Small intestine (tissue), 16 donors: ENCODE results near the gene MMD2. TPM values are rescaled to one million over a fixed set of nuclear protein-coding genes. Genes with fewer than 3 reads are reported as not detected.
A peak's percentile ranks its signal among the peaks of the same experiment; 100 is the strongest.

ENCODE experiments used
- DNase-seq, 2 donors: peaks; one replicate each; pipeline versions ENCODE4 v3.0.0 to v3.0.0-alpha.2; 2013
- FAIRE-seq: peaks from 2 replicates; lab custom pipeline; 2012; peaks lifted over from hg19 to GRCh38; lab: Jason Lieb, UNC
- H3K27ac ChIP-seq, 3 donors: one replicate each; pipeline ENCODE4 v1.5.1; 2013; ENCODE audit warnings: low read length in 2 of 3, mild to moderate bottlenecking in 2 of 3, control low read depth in 1 of 3, inconsistent platforms in 1 of 3, low read depth in 1 of 3, moderate library complexity in 1 of 3
- H3K27me3 ChIP-seq, 3 donors: one replicate each; pipeline ENCODE4 v1.6.1; 2013; ENCODE audit warnings: low read length in 3 of 3, inconsistent platforms in 1 of 3; ENCODE audit not compliant: control insufficient read depth in 3 of 3, insufficient read depth in 3 of 3
- H3K36me3 ChIP-seq, 3 donors: one replicate each; pipeline ENCODE4 v1.6.1; 2013; ENCODE audit warnings: low read length in 3 of 3, inconsistent platforms in 1 of 3, low read depth in 1 of 3, mild to moderate bottlenecking in 1 of 3, moderate library complexity in 1 of 3; ENCODE audit not compliant: control insufficient read depth in 3 of 3, insufficient read depth in 2 of 3
- H3K4me1 ChIP-seq, 3 donors: one replicate each; pipeline ENCODE4 v1.6.1; 2013; ENCODE audit warnings: low read length in 2 of 3, inconsistent platforms in 1 of 3, low read depth in 1 of 3, mild to moderate bottlenecking in 1 of 3, moderate library complexity in 1 of 3; ENCODE audit not compliant: control insufficient read depth in 3 of 3, insufficient read depth in 2 of 3
- H3K4me3 ChIP-seq, 3 donors: one replicate each; pipeline ENCODE4 v1.5.1; 2013; ENCODE audit warnings: low read length in 3 of 3, control low read depth in 1 of 3, inconsistent platforms in 1 of 3, low read depth in 1 of 3, mild to moderate bottlenecking in 1 of 3, moderate library complexity in 1 of 3
- H3K9me3 ChIP-seq, 2 donors: one replicate each; pipeline ENCODE4 v1.6.1; 2013; ENCODE audit warnings: low read depth in 1 of 2, low read length in 1 of 2; ENCODE audit not compliant: control insufficient read depth in 2 of 2, insufficient read depth in 1 of 2
- WGBS, 3 donors: extraction: QIAGEN DNeasy Blood & Tissue Kit; methylation state at CpG; one replicate each; pipeline ENCODE4 v1.1.7; 2013; 5-methylcytosine and 5-hydroxymethylcytosine counted together
- long read RNA-seq, 10 donors: transcript quantifications; one replicate each; lab custom pipeline, GENCODE V29; 2026
- polyA plus RNA-seq, 4 donors: library from polyadenylated mRNA; stranded (reverse) in 3 of 4; unstranded in 1 of 4; fragments of 200-250 nt in 3 of 4; fragments of 120-200 nt in 1 of 4; gene quantifications; one replicate each; pipeline versions ENCODE4 v1.2.1 to v1.2.3, GENCODE V29; 2013
- donor health status: healthy with polysubstance abuse.
- donor health status: control.
- donor health status: control.
- donor health status: Bipolar disorder and iron deficiency.
- donor health status: healthy.

The MMD2 gene
- polyA plus RNA-seq, result under 1 TPM in 1 of 4 donors, not detected in 3; 0.12 TPM
- long read RNA-seq, donor 1, result 0 reads
- long read RNA-seq, donor 2, result 0 reads
- long read RNA-seq, donor 3, result 0 reads
- long read RNA-seq, donor 4, result 0 reads
- long read RNA-seq, donor 5, result 0 reads
- long read RNA-seq, donor 6, result 0 reads
- long read RNA-seq, donor 7, result 0 reads
- long read RNA-seq, donor 8, result 0 reads
- long read RNA-seq, donor 9, result 0 reads
- long read RNA-seq, donor 10, partial matches to known transcripts, result 0 of 1 reads
- long read RNA-seq, donor 10, other reads (novel, unspliced or antisense), result 0 of 1 reads

GRCh38 chr7:4958477-4959301, at the start of gene MMD2:
Gene MMD2, minus strand, starts transcription at chr7:4959187. Its CDS starts 170 bp downstream, at chr7:4959017.
- Histone ChIP-seq H3K27ac (no peak within 1 kb of the TSS), H3K36me3 (no peaks in the 10 kb centered on the region), H3K9me3 (no peaks in the 10 kb centered on the region), H3K27me3 (peaks cover 7 to 25% (median 13%) of the 10 kb centered on the region in 3 donors), H3K4me1 (no peaks in the 10 kb centered on the region), H3K4me3 (peak within 1 kb of the TSS in 1 of 3 donors; percentile 23)
- 4 to 10% (median 6%) methylated on average over 38 to 87 of the region's 87 CpGs for WGBS, 3 donors
- FAIRE-seq (no peak), DNase-seq (peak in 1 of 2 donors; percentile 13)

- Histone ChIP-seq H3K36me3 (peaks cover 0 to 11% (median 2%) of the 10 kb centered on the region in 3 donors), H3K27ac (no peak overlapping the region), H3K4me1 (no peaks in the 10 kb centered on the region), H3K4me3 (no peak overlapping the region), H3K9me3 (peaks cover 0 to 9% of the 10 kb centered on the region in 2 donors), H3K27me3 (no peaks in the 10 kb centered on the region)
- 87 to 98% (median 94%) methylated on average over 1 of the region's 1 CpG for WGBS, 3 donors
- no peak for DNase-seq
- no peak for FAIRE-seq
Measured at GRCh38 chr7:5005066-5005465, 46.1 kb upstream of the MMD2 start.

- FAIRE-seq, result no peak
Measured at GRCh38 chr7:5001911-5002310, 42.9 kb upstream of the MMD2 start.

GRCh38 chr7:5001003-5001402, 42.0 kb upstream of the MMD2 start:
- Histone ChIP-seq H3K4me1 (no peaks in the 10 kb centered on the region), H3K9me3 (no peaks in the 10 kb centered on the region), H3K27me3 (no peaks in the 10 kb centered on the region), H3K27ac (no peak overlapping the region), H3K36me3 (peaks cover 8 to 32% (median 8%) of the 10 kb centered on the region in 3 donors), H3K4me3 (no peak overlapping the region)
- WGBS, 3 donors, result 89 to 93% (median 91%) methylated on average over 4 of the region's 4 CpGs
- FAIRE-seq, result no peak
- DNase-seq, result no peak

More at GRCh38 chr7:5001911-5002310, 42.9 kb upstream of the MMD2 start:
- Histone ChIP-seq H3K36me3 (peaks cover 5 to 26% (median 8%) of the 10 kb centered on the region in 3 donors), H3K4me3 (no peak overlapping the region), H3K27ac (no peak overlapping the region), H3K4me1 (no peaks in the 10 kb centered on the region), H3K9me3 (no peaks in the 10 kb centered on the region), H3K27me3 (no peaks in the 10 kb centered on the region)
- WGBS, 3 donors, result 96 to 97% (median 97%) methylated on average over 5 of the region's 5 CpGs
- no peak for DNase-seq

- no peak overlapping the region for H3K4me3 ChIP-seq
- H3K9me3 ChIP-seq, result no peaks in the 10 kb centered on the region
- H3K4me1 ChIP-seq, result no peaks in the 10 kb centered on the region
- 88 to 91% (median 89%) methylated on average over 5 of the region's 5 CpGs for WGBS, 3 donors
- no peak for FAIRE-seq
- no peak overlapping the region for H3K27ac ChIP-seq
- no peaks in the 10 kb centered on the region for H3K27me3 ChIP-seq
- peaks cover 8 to 46% (median 13%) of the 10 kb centered on the region in 3 donors for H3K36me3 ChIP-seq
- no peak for DNase-seq
Measured at GRCh38 chr7:4999369-4999950, 40.5 kb upstream of the MMD2 start.

GRCh38 chr7:4998910-4999309, 39.9 kb upstream of the MMD2 start:
- Histone ChIP-seq H3K9me3 (no peaks in the 10 kb centered on the region), H3K4me3 (no peak overlapping the region), H3K27me3 (no peaks in the 10 kb centered on the region), H3K4me1 (no peaks in the 10 kb centered on the region), H3K36me3 (peaks cover 8 to 47% (median 13%) of the 10 kb centered on the region in 3 donors), H3K27ac (no peak overlapping the region)
- FAIRE-seq (no peak), DNase-seq (no peak)
- 92 to 94% (median 92%) methylated on average over 7 of the region's 7 CpGs for WGBS, 3 donors

GRCh38 chr7:4998244-4998643, 39.3 kb upstream of the MMD2 start:
- no peaks in the 10 kb centered on the region for H3K4me1 ChIP-seq
- peaks cover 8 to 52% (median 13%) of the 10 kb centered on the region in 3 donors for H3K36me3 ChIP-seq
- no peak overlapping the region for H3K4me3 ChIP-seq
- WGBS, 3 donors, result 88 to 95% (median 89%) methylated on average over 3 of the region's 3 CpGs
- DNase-seq, result no peak
- no peaks in the 10 kb centered on the region for H3K9me3 ChIP-seq
- no peak overlapping the region for H3K27ac ChIP-seq
- no peaks in the 10 kb centered on the region for H3K27me3 ChIP-seq
- FAIRE-seq, result no peak

- DNase-seq (no peak), FAIRE-seq (no peak)
- Histone ChIP-seq H3K36me3 (peaks cover 8 to 66% (median 14%) of the 10 kb centered on the region in 3 donors), H3K27ac (no peak overlapping the region), H3K9me3 (no peaks in the 10 kb centered on the region), H3K27me3 (no peaks in the 10 kb centered on the region), H3K4me1 (no peaks in the 10 kb centered on the region), H3K4me3 (no peak overlapping the region)
- 79 to 90% (median 87%) methylated on average over 7 of the region's 7 CpGs for WGBS, 3 donors
Measured at GRCh38 chr7:4996696-4997222, 37.8 kb upstream of the MMD2 start.
